Right kidney (tissue), 1 donor: ENCODE data around the gene SUSD4.
"Not testable (repeated sequence)": the region's sequence is repeated elsewhere in the genome, so short reads cannot be mapped to it uniquely, and the experiment has no call there.

Source experiments
- DNase-seq: peaks from one replicate; pipeline ENCODE4 v3.0.0-alpha.2; 2016

The SUSD4 gene

DNA sequence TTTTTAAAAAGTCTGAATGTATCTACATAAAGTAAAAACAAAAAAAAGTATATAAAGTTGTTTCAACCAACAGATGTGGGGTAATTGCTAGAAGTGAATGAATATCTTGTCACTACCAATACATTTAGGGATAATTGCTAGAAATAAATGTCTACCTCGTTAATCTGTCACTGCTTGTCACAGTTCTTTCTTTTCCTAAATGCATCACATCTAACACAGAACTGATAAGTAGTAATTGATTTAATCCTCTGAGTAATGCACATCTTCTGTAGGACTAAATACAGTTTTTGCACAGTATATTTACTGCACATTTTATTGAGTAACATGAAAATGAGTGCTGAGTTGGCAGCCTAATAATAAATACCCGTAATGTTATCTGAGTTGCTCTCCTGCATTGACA is 72.2 kb downstream of the SUSD4 start:
- DNase-seq = no peak

DNA sequence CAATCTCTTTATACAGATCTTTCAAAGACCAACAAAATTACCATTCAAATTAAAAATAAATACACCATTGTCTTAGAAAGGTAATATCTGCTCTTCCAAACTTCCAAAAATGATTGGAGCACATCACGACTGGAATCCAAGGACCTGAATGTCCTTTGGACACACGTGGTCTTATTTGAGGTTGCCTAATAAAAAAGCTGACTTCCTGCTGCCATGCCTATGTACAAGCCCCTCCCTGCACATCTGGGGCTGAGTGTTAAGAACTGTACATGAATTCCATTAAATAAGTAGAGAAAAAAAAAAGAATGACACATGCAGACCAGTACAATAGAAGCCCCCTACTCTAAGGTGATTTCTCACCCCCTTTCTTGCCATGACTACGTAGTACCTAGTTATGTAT is 73.6 kb downstream of the SUSD4 start:
- no peak for DNase-seq

DNA sequence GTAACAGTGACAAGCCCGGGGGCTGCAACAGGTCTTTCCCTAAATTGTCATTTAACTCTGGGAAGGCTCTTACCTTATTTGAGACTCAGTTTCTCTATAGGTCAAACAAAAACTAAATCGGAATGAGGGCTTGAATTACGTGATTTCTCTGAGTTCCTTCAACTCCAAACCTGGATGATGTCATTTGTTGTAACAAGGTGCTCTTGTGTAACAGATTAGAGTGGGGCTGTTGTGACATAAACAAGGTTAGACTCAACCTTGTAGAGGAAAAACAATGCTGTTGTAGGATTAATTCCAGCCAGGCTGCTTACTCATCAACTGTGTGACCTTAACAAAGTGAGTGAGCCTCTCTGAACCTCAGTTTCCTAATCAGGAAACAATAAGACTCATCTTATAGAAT is 74.4 kb downstream of the SUSD4 start:
- DNase-seq = no peak

DNA sequence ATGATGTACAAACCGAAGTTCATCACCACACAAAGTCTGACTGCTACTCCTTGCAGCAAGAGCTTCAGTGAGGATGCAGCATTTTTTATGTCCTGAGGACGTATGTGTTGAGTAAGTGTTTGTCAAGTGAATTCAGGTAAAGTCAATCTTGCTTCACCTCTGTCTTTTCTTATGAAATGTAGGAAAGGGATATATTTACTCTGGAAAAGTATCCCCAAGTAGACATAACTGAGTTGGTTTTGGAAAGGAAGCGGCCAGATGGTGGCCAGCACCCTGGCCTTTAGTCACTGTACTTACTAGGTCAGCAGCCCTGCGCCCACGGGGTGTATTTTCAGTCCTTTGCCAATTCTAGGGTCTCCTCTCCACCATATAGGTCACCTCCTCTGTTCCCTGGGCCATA is 75.2 kb downstream of the SUSD4 start:
- no peak for DNase-seq

DNA sequence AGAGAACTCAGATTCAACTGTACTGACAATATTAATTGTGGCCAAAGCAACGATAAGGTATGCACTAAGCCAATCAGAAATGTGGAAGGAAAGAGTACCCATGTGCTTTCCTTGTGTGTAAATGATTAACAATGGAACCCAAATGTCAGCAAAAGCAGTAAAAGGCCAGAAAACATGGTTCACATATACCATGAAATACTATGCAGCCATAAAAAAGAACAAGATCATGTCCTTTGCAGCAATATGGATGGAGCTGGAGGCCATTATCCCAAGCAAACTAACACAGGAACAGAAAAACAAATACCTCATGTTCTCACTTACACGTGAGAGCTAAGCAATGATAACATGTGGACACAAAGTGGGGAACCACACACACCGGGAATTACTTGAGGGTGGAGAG is 78.5 kb downstream of the SUSD4 start:
- no peak for DNase-seq

DNA sequence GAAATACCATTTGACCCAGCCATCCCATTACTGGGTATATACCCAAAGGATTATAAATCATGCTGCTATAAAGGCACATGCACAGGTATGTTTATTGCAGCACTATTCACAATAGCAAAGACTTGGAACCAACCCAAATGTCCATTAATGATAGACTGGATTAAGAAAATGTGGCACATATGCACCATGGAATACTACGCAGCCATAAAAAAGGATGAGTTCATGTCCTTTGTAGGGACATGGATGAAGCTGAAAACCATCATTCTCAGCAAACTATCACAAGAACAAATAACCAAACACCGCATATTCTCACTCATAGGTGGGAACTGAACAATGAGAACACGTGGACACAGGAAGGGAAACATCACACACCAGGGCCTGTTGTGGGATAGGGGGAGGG is 80.3 kb downstream of the SUSD4 start:
- DNase-seq = not testable (repeated sequence)

DNA sequence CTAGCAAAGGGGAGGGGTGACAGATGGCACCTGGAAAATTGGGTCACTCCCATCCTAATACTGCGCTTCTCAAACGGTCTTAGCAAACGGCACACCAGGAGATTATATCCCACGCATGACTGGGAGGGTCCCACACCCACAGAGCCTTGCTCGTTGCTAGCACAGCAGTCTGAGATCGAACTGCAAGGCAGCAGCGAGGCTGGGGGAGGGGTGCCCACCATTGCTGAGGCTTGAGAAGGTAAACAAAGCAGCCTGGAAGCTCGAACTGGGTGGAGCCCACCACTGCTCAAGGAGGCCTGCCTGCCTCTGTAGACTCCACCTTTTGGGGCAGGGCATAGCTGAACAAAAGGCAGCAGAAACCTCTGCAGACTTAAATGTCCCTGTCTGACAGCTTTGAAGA is 85.7 kb downstream of the SUSD4 start:
- not testable (repeated sequence) for DNase-seq

DNA sequence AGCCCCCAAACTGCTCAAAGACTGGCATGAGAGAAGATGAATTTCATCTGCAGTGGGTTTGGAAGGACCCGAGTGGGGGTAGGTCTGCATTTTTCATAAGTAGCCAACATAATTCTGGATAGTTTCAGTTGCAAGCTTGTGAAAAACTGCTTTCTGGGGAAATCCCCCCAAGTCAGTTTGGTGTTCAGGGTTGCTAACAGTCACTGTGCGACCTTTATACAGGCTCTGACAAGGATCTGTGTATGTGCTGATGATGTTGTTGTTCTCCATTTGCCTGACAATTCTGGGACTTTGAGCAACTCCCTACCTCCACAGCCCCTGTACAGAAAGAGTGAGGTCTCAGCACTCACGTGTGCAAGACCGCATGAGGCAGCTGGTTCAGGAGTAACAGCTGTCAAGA is 87.9 kb downstream of the SUSD4 start:
- no peak for DNase-seq

DNA sequence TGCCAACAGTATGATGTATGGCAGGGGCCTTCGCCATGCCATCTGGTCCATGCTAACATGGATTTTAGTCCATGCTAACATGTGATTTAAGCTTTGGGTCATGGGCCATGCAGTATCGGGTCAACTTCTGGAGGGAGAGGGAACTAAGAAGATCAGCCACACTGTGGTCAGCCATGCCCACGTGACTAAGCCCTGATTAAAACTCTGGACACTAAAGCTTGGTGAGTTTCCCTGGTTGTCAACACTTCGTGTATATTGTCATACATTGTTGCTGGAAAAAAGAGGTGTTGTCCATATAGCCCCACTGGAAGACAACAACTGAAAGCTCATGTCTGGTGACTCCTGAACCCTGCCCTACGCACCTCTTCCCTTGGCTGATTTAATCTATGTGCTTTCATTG is 90.5 kb downstream of the SUSD4 start:
- DNase-seq = no peak

DNA sequence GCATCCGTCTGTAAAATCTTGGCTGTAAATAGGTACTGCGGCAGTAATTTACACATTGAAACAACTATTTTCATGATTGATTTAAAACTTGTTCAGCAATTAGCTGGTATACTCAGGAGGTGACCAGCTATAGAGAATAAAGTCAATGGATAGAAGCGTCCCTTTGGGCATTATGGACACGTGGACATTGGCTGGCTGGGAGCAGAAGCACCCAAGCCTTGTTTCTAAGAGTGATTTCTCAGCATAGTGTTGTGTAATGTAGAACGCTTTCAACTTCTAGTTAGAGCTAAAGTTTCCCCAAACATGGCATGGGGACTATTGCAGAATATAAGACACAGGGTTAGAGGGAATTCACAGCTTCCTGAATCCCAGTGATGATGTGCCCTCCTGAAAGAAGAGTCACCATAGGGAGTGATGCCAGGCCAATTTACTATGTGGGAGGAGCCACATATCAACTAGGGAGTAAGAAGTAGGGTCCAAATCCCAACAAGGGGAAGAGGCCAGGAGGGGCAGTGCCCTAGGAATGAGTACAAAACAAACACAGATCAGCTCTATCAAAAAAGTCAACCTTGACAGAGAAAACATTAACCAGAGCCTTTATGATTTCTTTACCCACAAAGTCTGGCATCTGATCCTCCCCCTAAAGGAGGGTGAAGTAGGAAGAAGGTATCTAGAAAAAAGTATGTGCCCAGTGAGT is 92.7 kb downstream of the SUSD4 start:
- DNase-seq = no peak

DNA sequence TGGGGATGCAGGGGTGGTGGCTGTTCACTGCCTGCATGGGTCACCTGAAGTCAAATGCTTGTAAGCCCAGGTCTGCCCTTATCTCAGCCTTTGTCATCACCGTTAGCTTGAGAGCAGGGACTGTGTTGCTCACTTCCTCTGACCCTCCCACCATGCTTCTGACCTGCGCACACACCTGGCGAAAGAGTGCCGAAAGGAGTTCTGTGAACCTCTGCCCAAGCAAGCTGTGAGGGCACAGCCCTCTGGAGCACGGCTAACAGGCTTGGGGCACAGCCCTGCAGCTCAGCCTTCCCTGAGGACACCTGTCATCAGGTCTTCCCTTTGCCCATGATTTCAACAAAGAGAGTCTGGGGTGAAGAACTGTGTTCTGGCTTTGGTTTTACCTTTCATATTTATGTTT is 93.8 kb downstream of the SUSD4 start:
- no peak for DNase-seq

DNA sequence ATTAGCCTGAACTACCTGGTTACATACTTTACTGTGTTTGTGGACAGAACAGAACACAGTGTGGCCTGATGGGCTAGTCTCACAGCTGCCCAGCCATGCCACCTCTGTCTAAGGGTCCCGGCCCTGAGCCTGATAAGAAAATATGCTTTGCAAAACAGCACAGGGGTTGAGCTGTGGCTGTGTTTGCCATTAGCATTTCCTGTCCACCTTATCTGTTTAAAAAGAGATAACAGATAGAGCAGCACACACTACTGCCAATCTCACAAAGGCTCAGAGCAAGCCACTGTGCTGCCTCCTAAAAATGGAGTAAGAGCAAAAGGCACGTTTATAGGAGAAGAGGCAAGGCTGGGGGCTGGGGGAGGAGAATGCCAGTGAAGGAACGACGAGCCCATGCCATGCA is 95.0 kb downstream of the SUSD4 start:
- DNase-seq = no peak

DNA sequence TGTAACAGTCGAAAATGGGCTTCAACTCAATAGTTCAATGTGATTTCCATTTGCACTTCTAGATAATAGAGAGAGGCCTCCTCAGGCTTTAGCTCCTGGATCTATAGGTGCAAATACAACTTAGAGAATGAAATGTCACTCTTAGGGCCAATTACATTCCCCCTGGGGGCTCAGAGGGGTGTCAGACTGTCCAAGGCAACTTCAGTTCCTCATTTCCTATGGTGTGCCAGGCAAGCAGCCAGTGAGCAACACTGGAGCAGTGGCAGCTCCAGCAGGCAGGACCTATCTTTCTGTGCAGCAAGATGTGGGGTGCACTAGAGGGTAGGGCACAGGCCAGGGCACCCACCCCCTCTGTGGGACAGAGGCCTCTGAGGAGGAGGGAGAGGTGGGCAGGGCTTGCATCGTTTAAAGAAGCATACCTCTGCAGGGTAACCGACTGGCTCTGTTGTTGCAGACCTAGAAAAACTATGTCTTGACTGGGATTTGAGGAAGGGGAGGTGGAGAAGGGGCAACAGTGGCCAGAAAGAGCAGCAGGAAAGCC is 97.3 kb downstream of the SUSD4 start:
- no peak for DNase-seq

DNA sequence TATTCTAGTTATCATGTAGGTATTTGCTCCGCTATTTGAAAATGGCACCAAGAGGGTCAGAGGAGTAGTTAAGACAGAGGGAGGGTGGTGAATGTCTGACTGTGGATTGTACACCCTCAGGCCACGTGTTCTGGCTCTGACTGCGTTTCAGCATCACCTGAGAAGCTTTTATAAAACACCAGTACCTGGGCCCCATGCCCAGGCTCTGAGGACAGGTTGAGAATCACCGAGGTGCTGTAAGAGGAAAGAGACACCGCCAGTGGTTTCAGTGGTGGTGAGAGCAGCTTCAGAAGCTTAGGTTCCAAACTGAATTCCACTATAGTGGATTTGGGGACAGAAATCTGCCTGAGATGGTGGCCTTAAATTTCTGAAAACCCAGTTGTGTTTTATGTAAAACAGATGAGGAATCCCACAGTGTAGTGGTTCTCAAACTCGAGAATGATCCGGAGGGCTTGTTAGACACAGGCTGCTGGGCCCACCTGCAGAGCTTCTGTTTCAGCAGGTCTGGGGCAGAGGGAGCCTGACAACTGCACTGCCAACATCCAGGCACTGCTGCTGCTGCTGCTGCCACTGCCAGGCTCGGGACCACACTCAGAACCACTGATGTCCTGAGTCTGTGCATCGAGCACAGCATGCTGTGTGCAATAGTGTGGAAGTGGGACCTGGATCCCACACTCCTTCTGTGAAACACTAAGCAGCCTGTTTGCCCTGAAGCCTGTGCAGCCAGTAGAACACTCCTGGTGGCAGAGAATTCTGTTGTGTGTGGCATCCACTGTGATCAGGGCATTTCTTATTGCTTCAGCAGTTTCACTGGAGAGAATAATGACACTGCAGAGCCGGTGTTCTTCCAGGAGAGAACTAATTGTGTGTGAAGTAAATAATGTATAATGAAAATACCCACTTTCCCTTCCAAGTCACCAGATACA is 98.7 kb downstream of the SUSD4 start:
- DNase-seq = no peak

DNA sequence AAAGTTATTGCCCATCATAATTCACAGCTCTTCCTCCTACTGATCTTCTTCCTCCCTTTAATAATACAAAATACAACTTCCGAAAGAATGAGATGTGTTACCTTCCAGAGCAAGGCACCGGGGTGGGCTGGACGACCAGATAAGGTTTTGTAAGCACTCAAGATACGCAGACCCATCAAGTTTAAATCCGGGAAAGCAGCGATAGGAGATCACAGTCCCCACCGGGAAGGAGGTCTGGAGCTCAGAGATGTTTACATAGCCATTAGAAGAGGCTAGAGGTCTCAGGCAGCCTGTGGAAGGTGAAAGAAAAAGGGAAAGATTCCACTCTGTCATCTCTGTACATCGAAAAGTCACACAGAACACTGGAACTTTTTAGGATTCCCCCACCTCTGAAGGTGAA is 99.4 kb downstream of the SUSD4 start:
- DNase-seq = no peak

DNA sequence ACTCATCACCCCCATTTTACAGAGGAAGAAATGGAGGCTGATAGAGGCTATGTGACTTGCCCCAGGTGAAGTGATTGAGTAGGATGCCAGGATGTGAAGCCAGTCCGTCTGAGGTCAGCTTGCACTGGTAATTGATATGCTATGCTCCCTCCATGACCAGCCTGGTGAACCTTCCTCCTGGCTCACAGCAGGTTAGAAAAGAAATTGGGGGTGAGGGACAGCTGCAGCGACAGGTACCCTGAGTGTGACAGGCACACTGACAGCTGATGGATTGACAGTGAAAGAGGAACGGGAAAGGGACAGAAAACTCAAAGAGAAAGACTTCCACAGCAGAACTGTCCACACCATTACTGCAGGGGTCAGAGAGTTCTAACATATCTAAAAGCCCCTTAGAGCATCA is 102.1 kb downstream of the SUSD4 start:
- DNase-seq = no peak

DNA sequence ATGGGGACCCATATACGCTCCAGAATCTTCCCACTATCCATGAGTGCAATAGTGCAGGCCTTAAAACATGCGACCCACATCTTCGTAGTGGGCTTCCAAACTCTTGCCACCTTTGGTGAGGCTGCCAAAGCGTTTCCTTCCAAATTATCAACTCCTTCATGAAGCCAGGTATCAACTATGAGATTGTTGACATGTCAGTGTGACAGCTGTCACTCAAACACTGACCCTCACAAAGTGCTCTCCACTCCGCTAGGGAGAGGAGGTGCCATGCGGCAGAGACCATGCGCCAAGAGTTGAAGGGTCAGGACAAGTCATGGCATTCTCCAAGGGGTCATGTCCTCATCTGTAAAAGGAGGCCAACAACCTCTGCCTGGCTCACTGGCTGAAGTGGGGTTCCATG is 103.3 kb downstream of the SUSD4 start:
- no peak for DNase-seq

DNA sequence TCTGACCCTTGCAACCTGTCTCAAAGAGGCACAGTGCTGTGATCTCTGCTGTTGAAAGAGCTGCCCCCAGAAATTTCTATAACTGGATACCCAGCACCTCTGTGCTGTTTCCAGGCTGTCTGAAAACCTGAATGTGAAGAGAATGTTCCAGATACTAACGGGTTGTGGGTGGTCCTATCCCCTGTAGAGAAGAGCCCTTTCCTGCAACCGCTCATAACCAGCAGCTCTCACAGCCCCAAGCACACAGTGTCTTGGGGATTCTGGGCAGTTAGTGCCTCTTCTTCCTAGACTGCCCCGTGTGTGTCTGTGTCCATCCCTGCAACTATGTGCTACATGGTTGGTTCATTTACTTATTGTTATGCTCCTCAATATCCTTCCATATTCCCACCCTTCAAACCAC is 104.5 kb downstream of the SUSD4 start:
- no peak for DNase-seq

DNA sequence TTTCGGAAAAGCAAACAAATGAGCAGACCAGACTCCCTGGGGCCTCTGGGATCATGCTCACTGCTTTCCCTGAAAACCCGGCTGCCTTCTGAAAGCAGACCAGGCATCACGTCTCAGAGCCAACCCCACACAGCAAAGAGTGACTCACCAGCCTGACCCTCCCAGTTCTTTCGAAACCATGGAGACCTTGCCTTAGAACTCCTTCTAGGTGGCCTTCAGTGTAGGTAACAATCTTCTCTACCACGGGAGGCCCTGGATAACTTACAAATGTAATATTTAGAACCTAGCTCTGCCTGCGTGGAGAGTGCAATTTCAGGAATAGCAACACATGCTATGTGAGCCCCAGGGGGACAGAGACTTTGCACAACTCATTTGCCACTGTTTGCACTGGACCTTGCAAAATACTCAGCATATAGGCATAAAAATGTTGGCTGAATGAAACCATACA is 105.2 kb downstream of the SUSD4 start:
- DNase-seq = no peak

DNA sequence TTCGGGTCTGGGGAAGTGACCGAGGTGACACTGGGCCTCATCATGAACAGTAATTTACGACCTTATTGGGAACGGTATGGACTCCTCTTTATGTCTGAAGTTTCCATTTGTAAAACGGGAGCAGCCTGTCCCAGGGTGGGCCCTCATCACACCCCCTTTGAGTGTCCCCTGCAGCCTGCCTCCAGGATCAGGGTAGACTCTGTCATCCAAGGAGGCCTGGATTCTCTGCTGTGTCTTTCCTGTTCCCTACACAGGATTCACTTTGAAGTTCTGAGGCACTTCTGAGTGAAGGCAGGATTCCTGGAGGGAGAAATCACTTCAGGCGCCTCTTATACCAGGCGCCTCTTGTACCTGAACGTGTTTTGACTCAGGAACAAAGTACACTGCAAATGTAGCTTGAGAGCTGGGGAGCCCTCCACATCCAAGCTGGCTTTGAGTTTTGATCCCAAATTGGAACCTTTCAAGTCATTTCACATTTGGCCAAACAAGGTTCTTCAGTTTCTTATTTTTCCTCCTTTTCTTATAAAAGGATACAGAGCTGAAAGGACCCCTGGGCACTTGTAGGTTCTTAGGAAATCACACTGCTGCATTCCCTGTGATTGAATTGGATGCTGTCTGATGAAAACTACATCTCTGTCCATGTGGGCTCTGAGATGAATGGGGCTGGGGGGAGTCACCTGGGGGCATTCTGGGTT is 106.0 kb downstream of the SUSD4 start:
- DNase-seq = no peak

DNA sequence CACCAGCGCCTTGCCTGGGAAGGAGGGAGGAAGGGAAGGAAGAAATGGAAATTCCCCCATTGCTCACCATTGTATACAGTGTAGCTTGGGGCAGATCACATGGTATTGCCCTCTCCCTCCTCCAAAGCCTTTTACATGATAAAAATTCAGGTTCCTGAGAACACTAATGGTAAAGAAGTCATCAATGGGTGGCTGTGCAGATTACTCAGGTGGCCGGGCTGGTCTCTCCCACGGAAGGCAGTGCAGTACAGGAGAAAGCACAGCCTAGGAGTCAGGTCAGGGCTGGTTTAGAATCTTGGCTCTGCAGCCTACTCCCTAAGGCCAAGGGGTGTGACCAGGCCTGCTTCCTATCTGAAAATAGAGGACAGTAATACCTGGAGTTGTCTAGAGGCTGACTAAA is 107.9 kb downstream of the SUSD4 start:
- no peak for DNase-seq

DNA sequence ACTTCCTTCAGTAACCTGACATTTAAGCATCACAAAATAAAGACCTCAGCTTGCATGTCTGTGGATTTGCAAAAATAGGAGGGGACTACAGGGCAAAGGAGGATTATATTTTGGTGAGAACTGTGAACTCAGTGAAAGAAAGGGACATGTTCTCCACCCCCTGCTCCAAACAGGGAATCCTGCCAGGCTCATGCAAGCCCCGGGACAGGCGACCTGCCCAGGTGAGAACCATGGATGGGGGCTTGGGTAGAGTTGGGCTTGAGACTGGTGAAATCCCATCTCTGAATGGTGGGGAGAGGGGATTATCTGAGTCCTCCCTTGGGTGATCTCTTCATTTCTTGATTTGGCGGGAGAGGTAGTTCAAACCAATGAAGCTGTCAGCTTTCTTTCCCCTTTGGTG is 110.1 kb downstream of the SUSD4 start:
- DNase-seq = no peak

DNA sequence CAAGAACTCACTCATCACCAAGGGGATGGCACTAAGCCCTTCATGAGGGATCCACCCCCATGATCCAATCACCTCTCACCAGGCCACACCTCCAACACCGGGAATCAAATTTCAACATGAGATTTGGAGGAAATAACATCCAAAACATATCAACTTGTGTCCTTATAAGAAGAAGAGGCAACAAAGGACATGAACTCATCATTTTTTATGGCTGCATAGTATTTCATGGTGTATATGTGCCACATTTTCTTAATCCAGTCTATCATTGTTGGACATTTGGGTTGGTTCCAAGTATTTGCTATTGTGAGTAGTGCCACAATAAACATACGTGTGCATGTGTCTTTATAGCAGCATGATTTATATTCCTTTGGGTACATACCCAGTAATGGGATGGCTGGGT is 112.6 kb downstream of the SUSD4 start:
- DNase-seq = not testable (repeated sequence)
